Bronchial epithelial cell (primary cell): ENCODE results near the gene NFATC4. TPM values are rescaled to one million over a fixed set of nuclear protein-coding genes. Genes with fewer than 3 reads are reported as not detected.
"Not testable (repeated sequence)": the region's sequence is repeated elsewhere in the genome, so short reads cannot be mapped to it uniquely, and the experiment has no call there.

ENCODE experiments used
- DNase-seq: peaks from one replicate; pipeline ENCODE4 v3.0.0-alpha.2; 2010; ENCODE audit warnings: low read depth
- FAIRE-seq: peaks from 2 replicates; lab custom pipeline; 2011; peaks lifted over from hg19 to GRCh38; lab: Jason Lieb, UNC
- H3K27me3 ChIP-seq: 2 replicates; pipeline ENCODE4 v1.5.1; 2011; ENCODE audit warnings: low read length; ENCODE audit not compliant: control insufficient read depth, insufficient read depth
- H3K36me3 ChIP-seq: 2 replicates; pipeline ENCODE4 v1.5.1; 2011; ENCODE audit warnings: low read length; ENCODE audit not compliant: control insufficient read depth, insufficient read depth
- H3K4me3 ChIP-seq: 2 replicates; pipeline ENCODE4 v1.5.1; 2011; ENCODE audit warnings: mild to moderate bottlenecking, low read depth, low read length, control low read depth
- CTCF ChIP-seq: IDR thresholded peaks from 2 replicates; pipeline ENCODE4 v1.5.1; 2011; ENCODE audit warnings: mild to moderate bottlenecking, moderate library complexity, low read length, control low read depth, inconsistent platforms; ENCODE audit not compliant: insufficient read depth, severe bottlenecking
- total RNA-seq: library from RNA; depleted of rRNA; stranded (reverse); fragments of >200 nt; gene quantifications from 2 replicates; pipeline ENCODE4 v1.2.1, GENCODE V29; 2014

Gene NFATC4
- total RNA-seq, 1 donor from 2014 or later, result 4.7 TPM

- Histone ChIP-seq H3K27me3 (no peaks in the 10 kb centered on the region), H3K36me3 (no peaks in the 10 kb centered on the region), H3K4me3 (no peak overlapping the region)
- FAIRE-seq (no peak), DNase-seq (no peak)
- TF ChIP-seq CTCF, result no peak
Measured at GRCh38 chr14:24325041-24325530, 42.9 kb upstream of the NFATC4 start.

- FAIRE-seq (no peak), DNase-seq (no peak)
- TF ChIP-seq CTCF, result no peak
- Histone ChIP-seq H3K27me3 (no peaks in the 10 kb centered on the region), H3K36me3 (no peaks in the 10 kb centered on the region), H3K4me3 (no peak overlapping the region)
Measured at GRCh38 chr14:24325963-24326362, 42.0 kb upstream of the NFATC4 start.

- no peak for TF ChIP-seq CTCF
- Histone ChIP-seq H3K36me3 (no peaks in the 10 kb centered on the region), H3K4me3 (no peak overlapping the region), H3K27me3 (no peaks in the 10 kb centered on the region)
- FAIRE-seq (no peak), DNase-seq (no peak)
Measured at GRCh38 chr14:24327303-24327702, 40.7 kb upstream of the NFATC4 start.

- DNase-seq, H3K27me3 ChIP-seq, H3K36me3 ChIP-seq, H3K4me3 ChIP-seq, FAIRE-seq: not testable (repeated sequence)
- TF ChIP-seq CTCF, result peak; percentile 44
Measured at GRCh38 chr14:24327914-24328313, 40.1 kb upstream of the NFATC4 start.

GRCh38 chr14:24329073-24329663, 38.8 kb upstream of the NFATC4 start:
- FAIRE-seq, result no peak
- DNase-seq, result no peak
- TF ChIP-seq CTCF, result no peak
- no peaks in the 10 kb centered on the region for H3K36me3 ChIP-seq
- H3K27me3 ChIP-seq, result no peaks in the 10 kb centered on the region
- H3K4me3 ChIP-seq, result no peak overlapping the region

GRCh38 chr14:24329736-24330135, 38.2 kb upstream of the NFATC4 start:
- Histone ChIP-seq H3K4me3 (no peak overlapping the region), H3K36me3 (no peaks in the 10 kb centered on the region), H3K27me3 (no peaks in the 10 kb centered on the region)
- FAIRE-seq (no peak), DNase-seq (no peak)
- TF ChIP-seq CTCF, result no peak
